ENCODE results near the gene APLNR.

DNA sequence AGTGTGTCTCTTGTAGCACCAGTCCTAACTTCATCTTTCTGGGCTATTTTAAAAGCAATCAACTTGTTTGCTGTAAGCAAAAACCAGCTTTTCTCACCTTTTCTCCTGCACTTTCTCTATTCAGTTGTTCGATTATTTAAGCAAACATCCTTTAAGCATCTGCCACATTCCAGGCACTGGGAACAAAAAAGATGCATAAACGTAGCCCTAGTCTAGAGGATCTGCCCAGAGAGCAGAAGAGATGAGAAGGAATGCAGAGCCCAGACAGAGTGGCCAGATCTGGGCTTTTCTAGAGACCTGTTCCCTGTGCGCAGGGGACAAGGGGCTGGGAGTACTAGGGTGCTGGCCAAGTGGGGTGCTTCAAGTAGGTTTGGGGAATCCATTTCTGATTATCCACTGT, 8.4 kb downstream of the APLNR start:
- TF ChIP-seq, protein P1, sequence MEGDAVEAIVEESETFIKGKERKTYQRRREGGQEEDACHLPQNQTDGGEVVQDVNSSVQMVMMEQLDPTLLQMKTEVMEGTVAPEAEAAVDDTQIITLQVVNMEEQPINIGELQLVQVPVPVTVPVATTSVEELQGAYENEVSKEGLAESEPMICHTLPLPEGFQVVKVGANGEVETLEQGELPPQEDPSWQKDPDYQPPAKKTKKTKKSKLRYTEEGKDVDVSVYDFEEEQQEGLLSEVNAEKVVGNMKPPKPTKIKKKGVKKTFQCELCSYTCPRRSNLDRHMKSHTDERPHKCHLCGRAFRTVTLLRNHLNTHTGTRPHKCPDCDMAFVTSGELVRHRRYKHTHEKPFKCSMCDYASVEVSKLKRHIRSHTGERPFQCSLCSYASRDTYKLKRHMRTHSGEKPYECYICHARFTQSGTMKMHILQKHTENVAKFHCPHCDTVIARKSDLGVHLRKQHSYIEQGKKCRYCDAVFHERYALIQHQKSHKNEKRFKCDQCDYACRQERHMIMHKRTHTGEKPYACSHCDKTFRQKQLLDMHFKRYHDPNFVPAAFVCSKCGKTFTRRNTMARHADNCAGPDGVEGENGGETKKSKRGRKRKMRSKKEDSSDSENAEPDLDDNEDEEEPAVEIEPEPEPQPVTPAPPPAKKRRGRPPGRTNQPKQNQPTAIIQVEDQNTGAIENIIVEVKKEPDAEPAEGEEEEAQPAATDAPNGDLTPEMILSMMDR (IDR thresholded peaks at IDR 0.05; ENCODE audit: low read depth, low read length), result no peak
- TF ChIP-seq EZH2phosphoT487 (IDR thresholded peaks at IDR 0.05; ENCODE audit: low read depth), result no peak

Data from OCI-LY3 (cell line).